HCT116 (cell line): Measurements from ENCODE around the gene KHSRP. TPM values are rescaled to one million over a fixed set of nuclear protein-coding genes. Genes with fewer than 3 reads are reported as not detected.

Source experiments
- ATAC-seq: fragments of 200-7000 bp; cut with Tn5 transposase; 2 replicates; pipeline ENCODE4 v1.9.1; 2020; ENCODE audit warnings: mild to moderate bottlenecking, moderate library complexity
- BruUV-seq: library from RNA; stranded (reverse); fragments of 400-500 nt; replicated peaks from 2 replicates; lab custom pipeline; 2021; lab: Mats Ljungman, UMichigan
- CTCF ChIA-PET: fragments of 300-600 bp; sonication (Branson Sonifier 250); formaldehyde crosslinking; loops from one replicate; lab custom pipeline; 2021; ENCODE audit warnings: antibody characterized with exemption; lab: Charles Lee
- POLR2A ChIA-PET: fragments of 300-600, 350-600 bp; sonication (Branson Sonifier 250); formaldehyde crosslinking; loops from one replicate; lab custom pipeline; 2021; ENCODE audit warnings: antibody characterized with exemption; lab: Charles Lee
- RAD21 ChIA-PET, 2 experiments: fragments of 300-600 bp; sonication (Branson Sonifier 250); formaldehyde crosslinking; loops; one replicate each; lab custom pipeline; 2023; ENCODE audit warnings: low total read pairs in 2 of 2; ENCODE audit not compliant: uncharacterized antibody in 2 of 2, unreplicated experiment in 2 of 2, low non-redundant PET in 1 of 2; lab: Charles Lee
- DNase-seq: peaks from one replicate; pipeline ENCODE4 v3.0.0-alpha.2; 2010; ENCODE audit warnings: low read depth, low spot score
- H2AFZ ChIP-seq: fragments of 200-600 bp; shearing (Covaris generic), sonication (generic); 2 replicates; pipeline ENCODE4 v1.6.1; 2017; ENCODE audit warnings: low read depth, mixed run types, mixed read lengths, antibody characterized with exemption, low read length; ENCODE audit not compliant: poor library complexity, severe bottlenecking
- H3K27ac ChIP-seq: 2 replicates; pipeline ENCODE4 v1.5.1; 2012; ENCODE audit warnings: low read depth, low read length
- H3K27me3 ChIP-seq: fragments of 200-600 bp; sonication (generic); 2 replicates; pipeline ENCODE4 v1.6.1; 2016; ENCODE audit warnings: mixed run types, low read length, mixed read lengths; ENCODE audit not compliant: insufficient read depth
- H3K36me3 ChIP-seq, 2 experiments: fragments of 200-500 bp in 1 of 2; fragments of 200-600 bp in 1 of 2; sonication (Bioruptor generic) in 1 of 2; sonication (generic) in 1 of 2; 2 replicates each; pipeline versions ENCODE4 v1.5.1 to v1.6.1; 2014 to 2016; ENCODE audit warnings: low read length in 2 of 2, inconsistent platforms in 1 of 2, mixed read lengths in 1 of 2, mixed run types in 1 of 2; ENCODE audit not compliant: insufficient read depth in 2 of 2, control insufficient read depth in 1 of 2
- H3K4me1 ChIP-seq, 2 experiments: fragments of 200-600 bp in 1 of 2; sonication (generic) in 1 of 2; 2 replicates each; pipeline versions ENCODE4 v1.5.1 to v1.6.1; 2012 to 2017; ENCODE audit warnings: low read length in 2 of 2, inconsistent platforms in 1 of 2, mild to moderate bottlenecking in 1 of 2, mixed read lengths in 1 of 2, mixed run types in 1 of 2, moderate library complexity in 1 of 2; ENCODE audit not compliant: insufficient read depth in 2 of 2, control insufficient read depth in 1 of 2
- H3K4me2 ChIP-seq: fragments of 200-600 bp; sonication (generic); 2 replicates; pipeline ENCODE4 v1.6.1; 2017; ENCODE audit warnings: mixed run types, low read length, mixed read lengths
- H3K4me3 ChIP-seq, 2 experiments: fragments of 200-600 bp in 1 of 2; sonication (generic) in 1 of 2; replicated peaks in 1 of 2; 2 replicates each; pipeline ENCODE4 v1.5.1; 2011 to 2016; ENCODE audit warnings: low read length in 2 of 2, control low read depth in 1 of 2, low read depth in 1 of 2, mild to moderate bottlenecking in 1 of 2, mixed read lengths in 1 of 2, mixed run types in 1 of 2
- H3K79me2 ChIP-seq: fragments of 200-600 bp; sonication (generic); 2 replicates; pipeline ENCODE4 v1.6.1; 2017; ENCODE audit warnings: mild to moderate bottlenecking, mixed run types, low read length, moderate library complexity, mixed read lengths; ENCODE audit not compliant: insufficient read depth
- H3K9ac ChIP-seq: fragments of 200-600 bp; sonication (generic); 2 replicates; pipeline ENCODE4 v1.6.1; 2016; ENCODE audit warnings: low read length, mixed read lengths
- H3K9me2 ChIP-seq: fragments of 200-600 bp; sonication (generic), shearing (Covaris generic); 2 replicates; pipeline ENCODE4 v1.6.1; 2017; ENCODE audit warnings: mixed run types, mild to moderate bottlenecking, moderate library complexity; ENCODE audit not compliant: insufficient read depth
- H3K9me3 ChIP-seq, 2 experiments: fragments of 200-500 bp in 1 of 2; fragments of 200-600 bp in 1 of 2; sonication (Bioruptor generic) in 1 of 2; sonication (generic) in 1 of 2; 2 replicates each; pipeline ENCODE4 v1.6.1; 2014 to 2017; ENCODE audit warnings: low read length in 2 of 2, mixed read lengths in 2 of 2, inconsistent platforms in 1 of 2, low read depth in 1 of 2, mild to moderate bottlenecking in 1 of 2, mixed run types in 1 of 2, moderate library complexity in 1 of 2; ENCODE audit not compliant: control insufficient read depth in 1 of 2, insufficient read depth in 1 of 2
- H4K20me1 ChIP-seq: fragments of 200-600 bp; sonication (generic), shearing (Covaris generic); 2 replicates; pipeline ENCODE4 v1.6.1; 2017; ENCODE audit warnings: mixed run types, mild to moderate bottlenecking, moderate library complexity; ENCODE audit not compliant: insufficient read depth
- ATF3 ChIP-seq: IDR thresholded peaks from 2 replicates; pipeline ENCODE4 v1.6.1; 2012
- CEBPB ChIP-seq: IDR thresholded peaks from 2 replicates; pipeline ENCODE4 v1.6.1; 2012; ENCODE audit warnings: low read depth
- ELF1 ChIP-seq: IDR thresholded peaks from 2 replicates; pipeline ENCODE4 v1.6.1; 2012; ENCODE audit warnings: low read depth, borderline replicate concordance
- FOSL1 ChIP-seq: IDR thresholded peaks from 2 replicates; pipeline ENCODE4 v1.6.1; 2012; ENCODE audit warnings: low read depth
- JUND ChIP-seq: IDR thresholded peaks from 2 replicates; pipeline ENCODE4 v1.6.1; 2012
- REST ChIP-seq: IDR thresholded peaks from 2 replicates; pipeline ENCODE4 v1.6.1; 2012; ENCODE audit warnings: low read depth
- TCF7L2 ChIP-seq: IDR thresholded peaks from 2 replicates; pipeline ENCODE4 v1.7.0; 2011; ENCODE audit warnings: borderline replicate concordance, inconsistent platforms; ENCODE audit not compliant: insufficient read depth, insufficient read length; ENCODE audit errors: extremely low read depth
- YY1 ChIP-seq: IDR thresholded peaks from 2 replicates; pipeline ENCODE4 v1.6.1; 2011; ENCODE audit warnings: low read length, low read depth, moderate library complexity, mild to moderate bottlenecking; ENCODE audit not compliant: insufficient replicate concordance; ENCODE audit errors: extremely low read depth
- ZBTB33 ChIP-seq: IDR thresholded peaks from 2 replicates; pipeline ENCODE4 v1.6.1; 2011; ENCODE audit warnings: mild to moderate bottlenecking, low read length, moderate library complexity; ENCODE audit not compliant: insufficient replicate concordance; ENCODE audit errors: extremely low read depth
- ZFX ChIP-seq: fragments of 450-650 bp; IDR thresholded peaks from 2 replicates; pipeline ENCODE4 v1.6.1; 2017
- intact Hi-C: fragments of 100-400 bp; cut with micrococcal nuclease; formaldehyde crosslinking; loops from 2 replicates; pipeline ENCODE4 v1.10.0; 2022
- total RNA-seq: library from RNA; stranded (reverse); gene quantifications from one replicate; pipeline ENCODE4 v1.2.1, GENCODE V29; 2021; ENCODE audit not compliant: unreplicated experiment

The KHSRP gene
- total RNA-seq, 1 experiment from 2014 or later, result 553 TPM

GRCh38 chr19:6464070-6464873 lies 39.7 kb upstream of the KHSRP start, which contains the start of gene CRB3 (continued):
- no peak for TF ChIP-seq REST

- Histone ChIP-seq H3K9me3 (no peaks in the 10 kb centered on the region), H3K9ac (peak overlapping the region; percentile 71), H3K27ac (peak overlapping the region; percentile 62), H3K4me2 (peak overlapping the region; percentile 99), H3K79me2 (peaks cover 13% of the 10 kb centered on the region), H3K27me3 (no peaks in the 10 kb centered on the region), H2AFZ (peak overlapping the region; percentile 44), H3K36me3 (peaks cover 3 to 5% of the 10 kb centered on the region in 2 experiments; a peak in 2 of 4 replicates), H4K20me1 (no peaks in the 10 kb centered on the region), H3K9me2 (no peaks in the 10 kb centered on the region), H3K4me3 (peak overlapping the region; percentile 66 to 88), H3K4me1 (peaks cover 21 to 41% of the 10 kb centered on the region in 2 experiments)
- ChIA-PET CTCF (interaction anchor here (1.0 kb wide), 1 partner anchor 35 kb away, joined by 4 read pairs; the partner anchor contains the start of gene KHSRP), RAD21 (interaction anchor here in 1 of 2 experiments (0.7 kb wide), 1 partner anchor 123 kb away, joined by 4 read pairs; no protein-coding TSS in a partner anchor), POLR2A (no interaction called here)
- intact Hi-C loops, result no loop called here
- no TSS peak for BruUV-seq
- ATAC-seq, result peak; percentile 73
- DNase-seq, result peak; percentile 97
- TF ChIP-seq ZFX, result no peak
- no peak for TF ChIP-seq ELF1
- no peak for TF ChIP-seq ZBTB33
- no peak for TF ChIP-seq ATF3
- peak; percentile 14 for TF ChIP-seq TCF7L2
- TF ChIP-seq CEBPB, result no peak
- no peak for TF ChIP-seq JUND
- no peak; the same call in 1 of the 2 replicates for TF ChIP-seq FOSL1
- TF ChIP-seq REST, result no peak
- TF ChIP-seq YY1, result peak; percentile 33
Observed at GRCh38 chr19:6460099-6460884, 35.7 kb upstream of the KHSRP start.
